WTC11 (cell line): ENCODE measurements around the gene STARD9. TPM values are rescaled to one million over a fixed set of nuclear protein-coding genes. Genes with fewer than 3 reads are reported as not detected.
"Not testable (repeated sequence)": the region's sequence is repeated elsewhere in the genome, so short reads cannot be mapped to it uniquely, and the experiment has no call there.

Experiments
- ATAC-seq: fragments of 200-7000 bp; cut with Tn5 transposase; 2 replicates; pipeline ENCODE4 v1.10.0; 2021; ENCODE audit warnings: mild to moderate bottlenecking, moderate library complexity
- CTCF ChIA-PET: fragments of 300-600 bp; sonication (Branson Sonifier 250); formaldehyde crosslinking; loops from one replicate; lab custom pipeline; 2021; ENCODE audit warnings: antibody characterized with exemption; lab: Charles Lee
- POLR2A ChIA-PET: fragments of 350-600 bp; sonication (Branson Sonifier 250); formaldehyde crosslinking; loops from one replicate; lab custom pipeline; 2021; ENCODE audit warnings: antibody characterized with exemption; lab: Charles Lee
- DNase-seq: peaks from one replicate; pipeline ENCODE4 v3.0.0; 2021; ENCODE audit warnings: low spot score
- H3K27ac Mint-ChIP-seq: 2 replicates; pipeline ENCODE4 v1.8.0; 2021; ENCODE audit warnings: mixed read lengths
- H3K27me3 Mint-ChIP-seq: 2 replicates; pipeline ENCODE4 v1.8.0; 2021; ENCODE audit warnings: low read depth, mild to moderate bottlenecking, moderate library complexity, mixed read lengths
- H3K36me3 Mint-ChIP-seq: 2 replicates; pipeline ENCODE4 v1.8.0; 2021; ENCODE audit warnings: mixed read lengths
- H3K4me1 Mint-ChIP-seq: 2 replicates; pipeline ENCODE4 v1.8.0; 2022; ENCODE audit warnings: mixed read lengths
- H3K4me3 Mint-ChIP-seq: 2 replicates; pipeline ENCODE4 v1.8.0; 2021; ENCODE audit warnings: mild to moderate bottlenecking, moderate library complexity, mixed read lengths
- H3K9me3 Mint-ChIP-seq: 2 replicates; pipeline ENCODE4 v1.8.0; 2021; ENCODE audit warnings: mixed read lengths
- ATF3 ChIP-seq: sonication (generic); formaldehyde crosslinking; conservative IDR thresholded peaks from 2 replicates; pipeline ENCODE4 v1.8.1; 2022; ENCODE audit warnings: mild to moderate bottlenecking, missing genetic modification reagents
- ATF6 ChIP-seq: sonication (generic); formaldehyde crosslinking; IDR thresholded peaks from 2 replicates; pipeline ENCODE4 v1.8.1; 2023; ENCODE audit warnings: mild to moderate bottlenecking, missing genetic modification reagents
- CREB1 ChIP-seq: sonication (generic); formaldehyde crosslinking; IDR thresholded peaks from 2 replicates; pipeline ENCODE4 v1.8.0; 2023; ENCODE audit warnings: mild to moderate bottlenecking, missing genetic modification reagents
- FOXJ3 ChIP-seq: sonication (generic); formaldehyde crosslinking; IDR thresholded peaks from 2 replicates; pipeline ENCODE4 v1.9.0; 2021; ENCODE audit warnings: missing genetic modification reagents, mild to moderate bottlenecking, borderline replicate concordance
- FOXK1 ChIP-seq: sonication (generic); formaldehyde crosslinking; IDR thresholded peaks from 2 replicates; pipeline ENCODE4 v1.8.0; 2022; ENCODE audit warnings: mild to moderate bottlenecking, moderate library complexity, missing genetic modification reagents
- FOXP4 ChIP-seq: sonication (generic); formaldehyde crosslinking; IDR thresholded peaks from 2 replicates; pipeline ENCODE4 v1.8.0; 2022; ENCODE audit warnings: mild to moderate bottlenecking, missing genetic modification reagents
- HMGA2 ChIP-seq: fragments of 250-450 bp; sonication (Bioruptor Pico); IDR thresholded peaks from 2 replicates; pipeline ENCODE4 v1.4.0; 2021; ENCODE audit warnings: mild to moderate bottlenecking, moderate library complexity
- IRF1 ChIP-seq: sonication (generic); formaldehyde crosslinking; IDR thresholded peaks from 2 replicates; pipeline ENCODE4 v1.8.0; 2023; ENCODE audit warnings: missing genetic modification reagents
- MAX ChIP-seq: sonication (generic); formaldehyde crosslinking; IDR thresholded peaks from 2 replicates; pipeline ENCODE4 v1.8.0; 2022; ENCODE audit warnings: mild to moderate bottlenecking, missing genetic modification reagents
- MLX ChIP-seq: sonication (generic); formaldehyde crosslinking; IDR thresholded peaks from 2 replicates; pipeline ENCODE4 v1.8.1; 2023; ENCODE audit warnings: mild to moderate bottlenecking, missing genetic modification reagents, moderate library complexity
- MXD4 ChIP-seq: fragments of 250-450 bp; sonication (Bioruptor Pico); IDR thresholded peaks from 2 replicates; pipeline ENCODE4 v1.8.0; 2021; ENCODE audit warnings: mild to moderate bottlenecking, moderate library complexity, borderline replicate concordance
- NFATC4 ChIP-seq: fragments of 250-450 bp; sonication (Bioruptor Pico); IDR thresholded peaks from 2 replicates; pipeline ENCODE4 v1.9.0; 2021; ENCODE audit warnings: mild to moderate bottlenecking
- NFE2L1 ChIP-seq: sonication (generic); formaldehyde crosslinking; IDR thresholded peaks from 2 replicates; pipeline ENCODE4 v1.8.1; 2023; ENCODE audit warnings: missing genetic modification reagents
- RORB ChIP-seq: fragments of 250-450 bp; sonication (Bioruptor Pico); IDR thresholded peaks from 2 replicates; pipeline ENCODE4 v1.9.0; 2021; ENCODE audit warnings: mild to moderate bottlenecking
- SMAD3 ChIP-seq: sonication (generic); formaldehyde crosslinking; IDR thresholded peaks from 2 replicates; pipeline ENCODE4 v1.8.0; 2022; ENCODE audit warnings: missing genetic modification reagents, mild to moderate bottlenecking, borderline replicate concordance
- TP53 ChIP-seq: sonication (generic); formaldehyde crosslinking; IDR thresholded peaks from 2 replicates; pipeline ENCODE4 v1.8.1; 2023; ENCODE audit warnings: mild to moderate bottlenecking, missing genetic modification reagents
- ZNF219 ChIP-seq: sonication (generic); formaldehyde crosslinking; IDR thresholded peaks from 2 replicates; pipeline ENCODE4 v1.8.0; 2023; ENCODE audit warnings: missing genetic modification reagents, mild to moderate bottlenecking, borderline replicate concordance
- total RNA-seq: library from RNA; stranded (reverse); gene quantifications from 3 replicates; pipeline ENCODE4 v1.2.3, GENCODE V29; 2021

Gene STARD9
- total RNA-seq, 1 experiment from 2014 or later = 5.7 TPM

- CTCF ChIA-PET = interaction anchor here (0.8 kb wide), 1 partner anchor 35 kb away, joined by 3 read pairs; no protein-coding TSS in a partner anchor
Measured at GRCh38 chr15:42556550-42557207, 18.7 kb upstream of the STARD9 start.

GRCh38 chr15:42558739-42559138 is 16.7 kb upstream of the STARD9 start:
- Mint-ChIP-seq H3K36me3 (peaks cover 40% of the 10 kb centered on the region), H3K4me1 (no peaks in the 10 kb centered on the region), H3K27me3 (no peaks in the 10 kb centered on the region), H3K9me3 (no peaks in the 10 kb centered on the region), H3K4me3 (no peak overlapping the region), H3K27ac (no peak overlapping the region)
- POLR2A ChIA-PET = no interaction called here
- CTCF ChIA-PET = no interaction called here
- no peak for ATAC-seq
- TF ChIP-seq CREB1 (CRISPR knock-in tag) = no peak
- no peak for DNase-seq

More at GRCh38 chr15:42556550-42557207, 18.7 kb upstream of the STARD9 start:
- not testable (repeated sequence) for H3K4me3 Mint-ChIP-seq, H3K9me3 Mint-ChIP-seq, H3K27ac Mint-ChIP-seq, H3K4me1 Mint-ChIP-seq, H3K27me3 Mint-ChIP-seq, ATAC-seq, DNase-seq
- H3K36me3 Mint-ChIP-seq = peaks cover 30% of the 10 kb centered on the region
- POLR2A ChIA-PET = interaction anchor here (0.6 kb wide), 1 partner anchor 321 kb away, joined by 4 read pairs; no protein-coding TSS in a partner anchor

GRCh38 chr15:42576040-42576594 is 711 bp downstream of the STARD9 start:
- Mint-ChIP-seq H3K4me1 (peaks cover 17% of the 10 kb centered on the region), H3K4me3 (peak overlapping the region; percentile 90), H3K27me3 (peaks cover 72% of the 10 kb centered on the region), H3K27ac (no peak overlapping the region), H3K9me3 (no peaks in the 10 kb centered on the region), H3K36me3 (no peaks in the 10 kb centered on the region)
- DNase-seq (no peak), ATAC-seq (no peak)
- no peak for TF ChIP-seq HMGA2 (CRISPR knock-in tag)
- no peak for TF ChIP-seq ATF6 (CRISPR knock-in tag)
- no peak for TF ChIP-seq TP53
- no peak for TF ChIP-seq NFATC4 (CRISPR knock-in tag)
- no peak for TF ChIP-seq RORB
- no peak for TF ChIP-seq NFE2L1 (CRISPR knock-in tag)
- TF ChIP-seq SMAD3 (CRISPR knock-in tag) = no peak
- TF ChIP-seq FOXK1 (CRISPR knock-in tag) = no peak
- TF ChIP-seq MLX = no peak
- no peak for TF ChIP-seq FOXJ3 (CRISPR knock-in tag)
- TF ChIP-seq ZNF219 (CRISPR knock-in tag) = no peak
- no peak for TF ChIP-seq FOXP4
- no peak for TF ChIP-seq MAX (CRISPR knock-in tag)
- TF ChIP-seq IRF1 = no peak
- no peak for TF ChIP-seq ATF3 (CRISPR knock-in tag)
- no peak for TF ChIP-seq MXD4 (CRISPR knock-in tag)
- CTCF ChIA-PET = interaction anchor here (0.6 to 1.8 kb wide), 3 partner anchors 15 to 123 kb away, joined by 4 to 13 read pairs (median 11); no protein-coding TSS in a partner anchor
- POLR2A ChIA-PET = interaction anchor here (0.6 to 2.1 kb wide), 4 partner anchors 8 to 323 kb away, joined by 3 to 10 read pairs (median 6); partner anchors contain the start of genes HAUS2, LRRC57 and ZNF106
